Astrocyte (in vitro differentiated cells and primary cell): ENCODE data around the gene TTC7B. TPM values are rescaled to one million over a fixed set of nuclear protein-coding genes. Genes with fewer than 3 reads are reported as not detected.

Source experiments
- DNase-seq: peaks from one replicate; pipeline ENCODE4 v3.0.0-alpha.2; 2010; ENCODE audit warnings: low read depth
- FAIRE-seq: peaks from 2 replicates; lab custom pipeline; 2011; peaks lifted over from hg19 to GRCh38; lab: Jason Lieb, UNC
- H2AFZ ChIP-seq: 2 replicates; pipeline ENCODE4 v1.6.0; 2012; ENCODE audit warnings: low read depth, low read length, inconsistent platforms
- H3K27ac ChIP-seq: 2 replicates; pipeline ENCODE4 v1.5.1; 2011; ENCODE audit warnings: low read depth, low read length, inconsistent platforms
- H3K27me3 ChIP-seq: 2 replicates; pipeline ENCODE4 v1.6.0; 2011; ENCODE audit warnings: low read length, inconsistent platforms; ENCODE audit not compliant: insufficient read depth
- H3K36me3 ChIP-seq: 2 replicates; pipeline ENCODE4 v1.5.1; 2011; ENCODE audit warnings: low read length, inconsistent platforms; ENCODE audit not compliant: insufficient read depth
- H3K4me1 ChIP-seq: 2 replicates; pipeline ENCODE4 v1.5.1; 2011; ENCODE audit warnings: low read length, inconsistent platforms; ENCODE audit not compliant: insufficient read depth
- H3K4me2 ChIP-seq: 2 replicates; pipeline ENCODE4 v1.6.0; 2012; ENCODE audit warnings: low read length, inconsistent platforms
- H3K4me3 ChIP-seq: 2 replicates; pipeline ENCODE4 v1.5.1; 2011; ENCODE audit warnings: low read depth, mild to moderate bottlenecking, low read length, inconsistent platforms; ENCODE audit not compliant: insufficient read depth
- H3K79me2 ChIP-seq: 2 replicates; pipeline ENCODE4 v1.6.0; 2012; ENCODE audit warnings: mild to moderate bottlenecking, low read length, inconsistent platforms; ENCODE audit not compliant: insufficient read depth
- H3K9ac ChIP-seq: 2 replicates; pipeline ENCODE4 v1.6.0; 2012; ENCODE audit warnings: mild to moderate bottlenecking, low read length, inconsistent platforms
- H3K9me3 ChIP-seq: 2 replicates; pipeline ENCODE4 v1.5.1; 2012; ENCODE audit warnings: low read depth, mild to moderate bottlenecking, low read length, inconsistent platforms; ENCODE audit not compliant: insufficient read depth
- H4K20me1 ChIP-seq: 2 replicates; pipeline ENCODE4 v1.6.0; 2012; ENCODE audit warnings: low read length, inconsistent platforms; ENCODE audit not compliant: insufficient read depth
- H3K27ac Mint-ChIP-seq: one replicate; pipeline ENCODE4 v1.8.0; 2021; ENCODE audit warnings: mild to moderate bottlenecking, mixed read lengths; ENCODE audit not compliant: unreplicated experiment
- H3K27me3 Mint-ChIP-seq: one replicate; pipeline ENCODE4 v1.8.0; 2021; ENCODE audit warnings: low read depth, mixed read lengths; ENCODE audit not compliant: unreplicated experiment
- H3K36me3 Mint-ChIP-seq: one replicate; pipeline ENCODE4 v1.8.0; 2021; ENCODE audit warnings: low read depth, mixed read lengths; ENCODE audit not compliant: unreplicated experiment
- H3K4me1 Mint-ChIP-seq: one replicate; pipeline ENCODE4 v1.8.0; 2021; ENCODE audit warnings: low read depth, mixed read lengths; ENCODE audit not compliant: unreplicated experiment
- H3K4me3 Mint-ChIP-seq: one replicate; pipeline ENCODE4 v1.8.0; 2021; ENCODE audit warnings: mild to moderate bottlenecking, moderate library complexity, mixed read lengths; ENCODE audit not compliant: unreplicated experiment
- H3K9me3 Mint-ChIP-seq: one replicate; pipeline ENCODE4 v1.8.0; 2021; ENCODE audit warnings: mild to moderate bottlenecking, mixed read lengths; ENCODE audit not compliant: unreplicated experiment
- CTCF ChIP-seq: IDR thresholded peaks from 2 replicates; pipeline ENCODE4 v1.5.1; 2011; ENCODE audit warnings: low read depth, mild to moderate bottlenecking, inconsistent platforms, low read length, moderate library complexity; ENCODE audit not compliant: insufficient read depth
- EZH2 ChIP-seq: IDR thresholded peaks from 2 replicates; pipeline ENCODE4 v1.6.1; 2012; ENCODE audit warnings: mild to moderate bottlenecking, low read length, inconsistent platforms; ENCODE audit not compliant: insufficient read depth
- total RNA-seq: library from RNA; stranded (reverse); gene quantifications from 2 replicates; pipeline ENCODE4 v1.2.1, GENCODE V29; 2021

The TTC7B gene
- total RNA-seq, 1 donor from 2014 or later = 42.1 TPM

GRCh38 chr14:90579816-90580215 is 236.4 kb downstream of the TTC7B start:
- Histone ChIP-seq H2AFZ (no peak overlapping the region), H3K4me3 (no peak overlapping the region), H3K4me1 (no peaks in the 10 kb centered on the region), H3K27ac (no peak overlapping the region), H3K36me3 (no peaks in the 10 kb centered on the region), H3K9ac (no peak overlapping the region), H4K20me1 (no peaks in the 10 kb centered on the region), H3K79me2 (no peaks in the 10 kb centered on the region), H3K27me3 (no peaks in the 10 kb centered on the region), H3K9me3 (no peaks in the 10 kb centered on the region), H3K4me2 (no peak overlapping the region)
- peaks cover 16% of the 10 kb centered on the region for H3K36me3 Mint-ChIP-seq
- H3K4me3 Mint-ChIP-seq = no peak overlapping the region
- H3K27me3 Mint-ChIP-seq = peaks cover 7% of the 10 kb centered on the region
- H3K9me3 Mint-ChIP-seq = no peaks in the 10 kb centered on the region
- DNase-seq = no peak
- peaks cover 3% of the 10 kb centered on the region for H3K4me1 Mint-ChIP-seq
- no peak for FAIRE-seq
- H3K27ac Mint-ChIP-seq = no peak overlapping the region
- no peak for TF ChIP-seq CTCF
- TF ChIP-seq EZH2 = no peak

- H3K9me3 ChIP-seq = no peaks in the 10 kb centered on the region
- no peak for DNase-seq
- no peaks in the 10 kb centered on the region for H3K9me3 Mint-ChIP-seq
- no peak for FAIRE-seq
- no peaks in the 10 kb centered on the region for H3K79me2 ChIP-seq
- H3K36me3 Mint-ChIP-seq = peaks cover 16% of the 10 kb centered on the region
- H3K27me3 ChIP-seq = no peaks in the 10 kb centered on the region
- TF ChIP-seq CTCF = no peak
- TF ChIP-seq EZH2 = no peak
- no peak overlapping the region for H3K9ac ChIP-seq
- H3K27ac ChIP-seq = no peak overlapping the region
- H3K27ac Mint-ChIP-seq = no peak overlapping the region
- H4K20me1 ChIP-seq = no peaks in the 10 kb centered on the region
- no peak overlapping the region for H3K4me3 ChIP-seq
- H2AFZ ChIP-seq = no peak overlapping the region
- no peak overlapping the region for H3K4me3 Mint-ChIP-seq
- peaks cover 3% of the 10 kb centered on the region for H3K27me3 Mint-ChIP-seq
- H3K4me1 Mint-ChIP-seq = peaks cover 3% of the 10 kb centered on the region
- no peaks in the 10 kb centered on the region for H3K36me3 ChIP-seq
- H3K4me2 ChIP-seq = no peak overlapping the region
- no peaks in the 10 kb centered on the region for H3K4me1 ChIP-seq
These were observed 237.1 kb downstream of the TTC7B start for GRCh38 chr14:90579088-90579487.

- Mint-ChIP-seq H3K4me3 (no peak overlapping the region), H3K27ac (no peak overlapping the region), H3K27me3 (peaks cover 8% of the 10 kb centered on the region), H3K36me3 (peaks cover 16% of the 10 kb centered on the region), H3K9me3 (peaks cover 2% of the 10 kb centered on the region), H3K4me1 (peaks cover 3% of the 10 kb centered on the region)
- no peak overlapping the region for H3K9ac ChIP-seq
- no peaks in the 10 kb centered on the region for H3K27me3 ChIP-seq
- H4K20me1 ChIP-seq = no peaks in the 10 kb centered on the region
- H3K4me1 ChIP-seq = no peaks in the 10 kb centered on the region
- FAIRE-seq (no peak), DNase-seq (no peak)
- H3K27ac ChIP-seq = no peak overlapping the region
- H3K4me2 ChIP-seq = no peak overlapping the region
- H3K79me2 ChIP-seq = no peaks in the 10 kb centered on the region
- no peaks in the 10 kb centered on the region for H3K36me3 ChIP-seq
- no peak overlapping the region for H2AFZ ChIP-seq
- H3K4me3 ChIP-seq = no peak overlapping the region
- H3K9me3 ChIP-seq = no peaks in the 10 kb centered on the region
- TF ChIP-seq EZH2 (no peak), CTCF (no peak)
These were observed 237.8 kb downstream of the TTC7B start for GRCh38 chr14:90578283-90578985.
